ENCODE data around the gene MRC1.
"Not testable (repeated sequence)": the region's sequence is repeated elsewhere in the genome, so short reads cannot be mapped to it uniquely, and the experiment has no call there.

The MRC1 gene

GRCh38 chr10:17914169-17915045 lies 105.3 kb downstream of the MRC1 start:
- no peak overlapping the region for H3K27ac ChIP-seq
- TF ChIP-seq ZFX (IDR thresholded peaks at IDR 0.05) (no peak), CTCF (conservative IDR thresholded peaks at IDR 0.05) (no peak)

GRCh38 chr10:17915181-17915580 lies 106.0 kb downstream of the MRC1 start:
- no peak for TF ChIP-seq CTCF (conservative IDR thresholded peaks at IDR 0.05)
- TF ChIP-seq ZFX (IDR thresholded peaks at IDR 0.05), result no peak

GRCh38 chr10:17918187-17918903 lies 109.2 kb downstream of the MRC1 start:
- no peak for TF ChIP-seq ZFX (IDR thresholded peaks at IDR 0.05)
- TF ChIP-seq CTCF (conservative IDR thresholded peaks at IDR 0.05), result no peak
- H3K27ac ChIP-seq, result no peak overlapping the region

More at GRCh38 chr10:17915181-17915580, 106.0 kb downstream of the MRC1 start:
- H3K27ac ChIP-seq, result no peak overlapping the region

GRCh38 chr10:17921378-17921777 lies 112.2 kb downstream of the MRC1 start:
- no peak overlapping the region for H3K27ac ChIP-seq
- TF ChIP-seq CTCF (conservative IDR thresholded peaks at IDR 0.05) (no peak), ZFX (IDR thresholded peaks at IDR 0.05) (no peak)

GRCh38 chr10:17923728-17924127 lies 114.6 kb downstream of the MRC1 start:
- no peak overlapping the region for H3K27ac ChIP-seq
- TF ChIP-seq ZFX (IDR thresholded peaks at IDR 0.05), result no peak
- TF ChIP-seq CTCF (conservative IDR thresholded peaks at IDR 0.05), result no peak

- TF ChIP-seq ZFX (IDR thresholded peaks at IDR 0.05) (no peak), CTCF (conservative IDR thresholded peaks at IDR 0.05) (no peak)
- H3K27ac ChIP-seq, result no peak overlapping the region
Measured at GRCh38 chr10:17943033-17943745, 134.0 kb downstream of the MRC1 start.

- not testable (repeated sequence) for H3K27ac ChIP-seq
Measured at GRCh38 chr10:17950269-17950668, 141.1 kb downstream of the MRC1 start.
